ENCODE results near the gene JAKMIP2. TPM values are rescaled to one million over a fixed set of nuclear protein-coding genes. Genes with fewer than 3 reads are reported as not detected.
"Not testable (repeated sequence)": the region's sequence is repeated elsewhere in the genome, so short reads cannot be mapped to it uniquely, and the experiment has no call there.

The JAKMIP2 gene
- total RNA-seq, 1 experiment from 2014 or later = 8.4 TPM

DNA sequence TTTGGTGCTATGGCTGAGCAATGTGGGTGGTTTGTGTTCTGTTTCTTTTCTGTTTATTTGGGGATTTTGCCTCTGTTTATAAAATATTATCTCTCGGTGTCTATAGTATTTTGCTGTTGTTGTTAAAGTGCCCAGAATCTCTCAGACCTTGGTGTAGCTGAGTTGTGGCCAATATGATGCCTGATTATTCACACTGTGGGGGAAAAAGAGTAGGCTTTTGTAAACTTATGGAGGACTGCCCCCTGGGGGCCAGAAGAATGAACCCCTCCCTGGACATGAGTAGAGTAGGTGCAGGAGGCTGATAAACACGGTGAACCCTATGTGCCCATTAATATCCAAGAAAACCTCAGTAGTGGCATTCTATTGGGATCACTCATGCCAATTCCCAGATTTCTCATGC, 223.7 kb downstream of the JAKMIP2 start:
- DNase-seq (ENCODE audit: low spot score) = peak; percentile 65

- no peak for DNase-seq (ENCODE audit: low spot score)
Measured at GRCh38 chr5:147557876-147558745, 224.4 kb downstream of the JAKMIP2 start.

DNA sequence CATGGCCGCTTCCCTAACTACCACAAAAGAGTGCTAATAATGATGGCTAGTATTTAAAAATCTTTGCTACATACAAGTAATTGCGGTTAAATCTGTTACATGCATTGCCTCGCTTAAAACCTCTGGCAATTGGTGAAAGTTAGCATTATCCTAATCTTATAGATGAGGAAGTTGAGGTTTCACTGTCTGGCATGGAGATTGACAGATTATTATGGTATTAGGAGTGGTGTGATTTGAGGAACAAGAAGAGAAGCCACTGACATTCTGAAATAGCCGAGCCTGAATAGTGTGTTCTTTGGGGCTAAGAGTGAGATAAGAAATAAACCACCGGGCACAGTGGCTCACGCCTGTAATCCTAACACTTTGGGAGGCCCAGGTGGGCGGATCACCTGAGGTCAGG, 227.4 kb downstream of the JAKMIP2 start:
- DNase-seq (ENCODE audit: low spot score) = no peak

GRCh38 chr5:147554261-147554817, 228.2 kb downstream of the JAKMIP2 start:
- DNase-seq (ENCODE audit: low spot score) = no peak

- DNase-seq (ENCODE audit: low spot score) = not testable (repeated sequence)
Measured at GRCh38 chr5:147553817-147554216, 228.7 kb downstream of the JAKMIP2 start.

DNA sequence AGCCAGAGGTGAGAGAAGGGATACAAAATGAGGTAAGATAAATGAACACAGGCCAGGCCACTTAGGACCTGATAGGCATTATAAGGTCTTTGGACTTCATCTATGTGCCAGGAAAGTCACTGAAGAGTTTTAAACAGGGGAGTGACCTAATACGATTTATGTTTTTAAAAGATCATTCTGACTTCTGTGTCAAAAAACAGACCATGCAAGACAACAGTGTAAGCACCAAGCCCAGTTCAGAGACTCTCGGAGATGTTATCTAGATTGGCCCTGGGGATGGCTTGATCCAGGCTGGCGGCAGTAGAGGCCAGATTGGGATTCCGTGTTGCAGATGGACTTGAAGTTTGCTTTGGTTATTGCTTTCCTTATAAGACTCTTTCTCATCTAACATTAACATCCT, 229.6 kb downstream of the JAKMIP2 start:
- DNase-seq (ENCODE audit: low spot score) = no peak

DNA sequence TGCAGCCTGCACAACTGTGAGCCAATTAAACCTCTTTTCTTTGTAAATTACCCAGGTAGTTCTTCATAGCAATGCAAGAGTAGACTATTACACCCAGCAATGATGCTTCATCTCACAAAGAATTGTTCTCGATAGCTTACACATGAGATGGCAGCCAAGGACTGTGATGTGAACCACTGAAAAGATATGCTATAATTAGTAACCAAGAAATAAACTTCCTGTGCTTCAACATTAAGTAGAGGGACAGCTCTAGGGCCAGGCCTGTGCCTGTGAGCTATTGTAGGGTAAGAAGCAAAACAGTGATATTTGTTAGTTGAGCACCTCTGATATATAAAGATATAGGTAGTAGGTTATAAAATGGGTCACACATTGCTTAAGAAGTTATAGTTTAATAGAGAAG, 230.9 kb downstream of the JAKMIP2 start:
- no peak for DNase-seq (ENCODE audit: low spot score)

GRCh38 chr5:147547730-147548129, 234.8 kb downstream of the JAKMIP2 start:
- DNase-seq (ENCODE audit: low spot score) = no peak

DNA sequence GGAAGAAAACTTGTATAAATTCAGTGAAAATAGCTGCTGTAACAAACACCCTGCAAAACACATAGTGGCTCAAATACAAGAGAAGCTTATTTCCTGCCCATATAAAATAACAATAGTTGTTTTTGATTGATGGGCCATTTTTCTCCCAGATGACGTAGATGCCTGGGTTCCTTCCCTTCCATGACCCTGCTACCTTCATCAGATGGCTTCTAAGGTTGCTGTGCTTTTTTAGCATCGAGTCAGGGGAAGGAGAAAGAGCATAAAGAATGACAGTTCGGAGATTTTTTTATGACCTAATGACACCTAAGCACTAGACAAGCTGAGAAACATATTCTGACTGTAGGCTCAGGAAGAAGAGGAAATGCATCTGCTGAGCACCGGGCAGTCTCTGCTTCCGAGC, 238.0 kb downstream of the JAKMIP2 start:
- DNase-seq (ENCODE audit: low spot score) = no peak

- DNase-seq (ENCODE audit: low spot score) = peak; percentile 44
Measured at GRCh38 chr5:147539053-147539452, 243.5 kb downstream of the JAKMIP2 start.

DNA sequence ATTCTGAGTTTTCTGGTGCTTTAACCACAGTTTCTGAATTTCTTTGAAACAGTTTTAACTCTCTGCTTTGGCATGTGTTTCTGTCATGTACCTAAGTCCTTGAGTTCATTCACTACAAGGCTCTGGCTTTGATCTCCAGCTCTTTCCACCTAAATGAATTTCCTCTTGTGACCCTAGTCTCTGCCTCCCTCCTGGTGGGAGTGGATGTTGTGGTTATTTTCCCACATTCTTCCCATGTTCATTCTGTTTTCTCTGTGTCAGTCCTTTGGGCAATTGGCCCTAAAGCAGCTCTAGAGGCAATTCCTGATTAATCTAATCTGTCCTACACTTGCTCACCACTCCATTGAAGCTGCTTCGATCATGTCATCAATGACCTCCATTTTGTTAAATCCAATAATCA, 244.3 kb downstream of the JAKMIP2 start:
- DNase-seq (ENCODE audit: low spot score) = no peak

Other genes with a start within 250 kb of the JAKMIP2 start
- not detected in 2 replicates for gene SPINK1, start 48.9 kb upstream of the JAKMIP2 start, total RNA-seq (2014; rRNA removed; shearing (Covaris generic))
- not detected in 2 replicates for gene SCGB3A2, start 96.0 kb upstream of the JAKMIP2 start, total RNA-seq (2014; rRNA removed; shearing (Covaris generic))
- gene C5orf46, start 123.8 kb upstream of the JAKMIP2 start, total RNA-seq (2014; rRNA removed; shearing (Covaris generic)) = 1.0 and 5.2 TPM in 2 replicates